Stimulated activated CD8-positive, alpha-beta memory T cell treated with anti-CD3 and anti-CD28 coated beads, Interleukin-4, amount 100 ng/mL, for 24 hours (primary cell): Measurements from ENCODE around the gene RUBCN.

Experiments used
- DNase-seq: peaks from one replicate; pipeline ENCODE4 v3.0.0-alpha.2; 2020; ENCODE audit warnings: low read depth

RUBCN gene

DNA sequence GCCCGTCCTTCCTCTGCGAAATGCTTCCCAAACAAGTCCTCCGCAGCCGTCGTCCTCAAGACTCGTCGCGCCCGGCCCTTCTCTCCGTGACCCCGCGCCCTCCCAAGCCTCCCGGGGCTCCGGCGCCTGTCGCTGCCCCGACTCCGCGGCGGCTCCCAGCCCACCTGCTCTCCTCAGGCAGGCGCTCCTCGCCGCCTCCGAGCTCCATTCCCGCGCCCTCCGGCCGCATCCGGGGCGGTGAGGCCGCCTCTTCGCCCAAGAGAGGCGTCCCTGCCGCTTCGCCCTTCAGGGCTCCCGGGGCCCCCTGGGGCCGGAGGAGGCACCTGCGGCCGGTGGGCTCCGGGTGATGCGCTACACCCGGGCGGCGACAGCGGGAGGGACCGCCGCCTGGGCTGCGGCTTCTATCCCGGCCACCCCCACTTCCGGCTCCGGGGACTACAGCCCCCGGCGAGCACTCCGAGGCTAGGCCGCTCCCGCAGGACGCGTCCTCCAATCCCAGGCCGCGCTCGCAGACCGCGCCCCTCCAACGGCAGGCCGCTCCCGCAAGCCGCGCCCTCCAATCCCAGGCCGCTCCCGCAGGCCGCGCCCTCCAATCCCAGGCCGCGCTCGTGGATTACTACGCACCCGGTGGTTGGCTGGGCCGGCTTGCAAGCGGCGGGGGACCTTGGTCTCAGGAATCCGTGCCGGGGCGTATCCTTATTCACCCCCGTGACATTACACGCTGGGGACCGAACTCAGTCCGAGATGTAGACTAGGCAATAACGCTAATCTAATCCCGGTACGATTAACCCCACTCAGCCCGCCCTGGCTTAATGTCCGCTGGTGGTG, at the start of gene RUBCN:
RUBCN (minus strand) TSS at position 414 of the 828 bp plus-strand sequence; CDS start at position 229, 185 bp downstream.
- peak; percentile 90 for DNase-seq

DNA sequence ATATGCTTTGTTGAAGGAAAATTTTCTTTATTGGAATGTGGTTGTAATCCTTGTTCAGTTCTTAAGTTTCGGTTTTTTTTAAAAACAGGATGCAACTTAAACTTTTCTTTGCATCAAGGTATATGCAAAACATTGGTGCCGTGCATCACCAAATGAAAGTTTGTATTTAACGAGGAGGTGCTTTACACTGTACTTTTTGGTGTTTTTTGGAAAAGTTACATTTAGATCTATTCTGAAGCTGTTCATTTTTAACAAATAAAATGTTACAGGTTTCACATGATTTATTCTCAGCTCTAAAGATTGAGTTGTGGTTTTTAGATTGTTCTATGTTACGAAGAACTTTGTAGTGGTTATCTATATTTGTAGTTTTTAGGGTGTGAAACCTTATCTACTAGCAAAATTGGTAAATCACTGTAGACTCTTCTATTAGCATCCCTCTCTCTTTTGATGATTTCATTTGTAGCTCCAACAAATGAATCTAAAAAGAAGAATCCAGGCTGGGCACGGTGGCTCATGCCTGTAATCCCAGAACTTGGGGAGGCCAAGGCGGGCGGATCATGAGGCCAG, 47.4 kb upstream of the RUBCN start:
- DNase-seq = no peak

GRCh38 chr3:197782230-197782629, 45.5 kb upstream of the RUBCN start:
- no peak for DNase-seq

DNA sequence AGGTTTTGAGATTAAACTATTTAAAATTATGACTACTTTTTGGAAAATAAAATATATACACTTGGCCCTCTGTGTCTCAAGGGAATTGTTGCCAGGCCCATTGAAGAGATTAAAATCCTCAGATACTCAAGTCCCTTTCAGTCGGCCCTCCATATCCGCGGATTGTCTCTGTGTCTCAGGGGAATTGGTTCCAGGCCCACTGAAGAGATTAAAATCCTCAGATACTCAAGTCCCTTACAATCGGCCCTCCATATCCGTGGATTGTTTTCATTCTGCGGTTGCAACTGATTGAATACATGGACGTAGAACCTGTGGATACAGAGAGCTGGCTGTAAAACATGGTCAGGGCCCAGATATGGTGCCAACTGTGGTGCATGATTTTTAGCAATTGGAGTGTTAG, 38.6 kb upstream of the RUBCN start:
- no peak for DNase-seq

- no peak for DNase-seq
Observed at GRCh38 chr3:197761784-197762183, 25.1 kb upstream of the RUBCN start.

- DNase-seq = no peak
Observed at GRCh38 chr3:197758512-197758911, 21.8 kb upstream of the RUBCN start.

- DNase-seq = no peak
Observed at GRCh38 chr3:197756704-197757103, 20.0 kb upstream of the RUBCN start.

GRCh38 chr3:197753263-197753662, 16.6 kb upstream of the RUBCN start:
- DNase-seq = no peak

- DNase-seq = no peak
Observed at GRCh38 chr3:197752107-197752506, 15.4 kb upstream of the RUBCN start.

- peak; percentile 20 for DNase-seq
Observed at GRCh38 chr3:197750858-197751737, 14.4 kb upstream of the RUBCN start.

- peak; percentile 30 for DNase-seq
Observed at GRCh38 chr3:197750396-197750831, 13.7 kb upstream of the RUBCN start.

- DNase-seq = peak; percentile 84
Observed at GRCh38 chr3:197749601-197750395, 13.1 kb upstream of the RUBCN start, which contains the start of gene FYTTD1. Gene FYTTD1 (plus strand): TSS chr3:197749883. CDS start chr3:197749972, 89 bp downstream.

- no peak for DNase-seq
Observed at GRCh38 chr3:197749315-197749600, 12.6 kb upstream of the RUBCN start.

- no peak for DNase-seq
Observed at GRCh38 chr3:197748597-197749314, 12.1 kb upstream of the RUBCN start.

DNA sequence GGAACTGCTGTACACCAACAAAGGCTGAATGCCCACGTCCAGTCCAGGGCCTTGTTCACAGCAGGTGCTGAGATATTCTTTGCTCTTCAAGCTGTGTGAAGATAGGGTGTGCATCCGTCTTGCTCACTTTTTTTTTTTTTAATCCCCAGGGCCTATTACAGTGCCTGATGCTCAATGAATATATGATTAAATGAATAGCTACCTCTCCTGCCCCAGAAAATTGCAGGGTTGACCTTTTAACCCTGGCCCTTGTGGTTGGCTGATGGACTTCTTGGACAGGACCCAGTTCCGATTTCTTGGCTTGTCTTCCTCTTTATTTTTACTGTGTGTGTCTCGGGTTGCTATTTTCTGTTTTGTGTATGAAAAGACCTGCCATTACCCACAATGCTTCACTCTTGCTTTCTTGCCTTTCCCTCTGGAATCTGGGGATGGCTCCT, 10.1 kb upstream of the RUBCN start:
- DNase-seq = no peak

- DNase-seq = no peak
Observed at GRCh38 chr3:197746209-197746608, 9.5 kb upstream of the RUBCN start.

DNA sequence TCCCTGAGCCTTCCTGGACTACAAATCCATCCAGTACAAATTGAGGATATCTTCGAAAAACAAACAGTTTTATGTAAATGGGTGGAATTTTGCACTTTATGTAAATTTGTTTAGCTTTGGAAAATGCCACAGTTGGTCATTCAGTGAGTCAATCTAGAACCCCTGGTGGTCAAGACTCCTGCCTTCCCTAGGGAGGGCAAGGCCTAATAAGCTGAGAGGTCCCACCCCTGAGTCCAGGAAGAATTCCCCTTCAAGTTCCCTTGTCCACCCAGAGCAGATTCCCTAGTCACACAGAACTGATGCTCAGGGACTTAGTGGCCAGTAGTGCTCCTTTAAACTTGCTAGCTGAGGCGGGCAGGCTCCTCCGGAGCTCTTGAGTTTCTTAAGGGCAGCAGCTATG, 6.1 kb upstream of the RUBCN start:
- no peak for DNase-seq

DNA sequence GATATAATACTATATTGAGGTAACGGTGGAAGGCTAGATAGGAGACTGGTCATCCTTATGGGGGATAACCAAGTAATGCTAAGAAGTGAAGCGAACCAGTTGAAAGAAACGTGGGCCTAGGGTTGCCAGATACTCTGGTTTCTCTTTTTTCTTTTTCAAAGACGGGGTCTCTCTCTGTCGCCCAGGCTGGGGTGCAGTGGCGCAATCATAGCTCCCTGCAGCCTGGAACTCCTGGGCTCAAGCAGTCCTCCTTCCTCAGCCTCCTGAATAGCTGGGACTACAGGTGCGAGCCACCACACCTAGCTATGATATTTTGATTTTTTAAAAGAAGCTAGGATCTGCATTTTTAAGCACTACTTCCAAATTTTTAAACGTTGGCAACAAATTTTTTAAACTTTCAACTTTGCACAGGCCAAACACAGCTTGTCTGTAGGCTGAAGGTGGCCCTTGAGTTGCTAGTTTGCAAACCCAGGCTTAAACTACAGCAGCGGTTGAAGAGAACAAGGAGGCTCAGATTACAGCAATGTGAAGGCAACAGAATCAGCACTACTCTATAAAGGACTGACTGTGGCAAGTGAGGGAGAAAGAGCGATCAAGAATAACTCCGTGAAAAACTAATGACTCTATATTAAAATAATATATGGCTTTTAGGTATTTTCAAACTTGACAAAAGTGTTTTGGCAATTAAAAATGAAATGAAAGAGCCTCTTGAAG, 1.2 kb upstream of the RUBCN start:
- no peak for DNase-seq

GRCh38 chr3:197737319-197737649, 580 bp upstream of the RUBCN start:
- DNase-seq = no peak

DNA sequence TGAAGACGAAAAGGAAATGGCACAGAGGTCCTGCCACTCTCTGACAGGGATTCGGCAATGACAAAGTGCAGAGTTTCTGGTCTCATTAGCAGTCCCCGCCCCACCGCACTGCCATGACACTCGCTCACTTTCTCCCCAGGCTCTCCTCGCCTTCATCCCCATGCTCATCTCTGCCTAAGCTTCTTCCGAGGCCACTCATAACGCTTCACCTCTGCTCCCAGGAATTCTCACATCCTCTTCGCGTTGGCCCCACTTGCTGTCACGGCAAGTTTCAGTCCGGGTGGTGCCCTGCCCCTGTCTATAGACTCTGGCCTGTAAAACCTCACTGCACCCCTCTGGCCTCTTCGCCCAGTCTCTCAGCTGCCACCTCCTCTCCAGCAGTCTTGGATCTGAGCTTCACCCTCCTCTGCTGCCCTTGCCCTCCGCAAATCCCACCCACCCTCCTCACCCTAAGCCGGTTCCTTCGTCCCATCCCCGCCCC, 654 bp downstream of the RUBCN start:
- DNase-seq = peak; percentile 32
